ENCODE results near the gene DQX1. TPM values are rescaled to one million over a fixed set of nuclear protein-coding genes. Genes with fewer than 3 reads are reported as not detected.

The DQX1 gene
- total and polyA plus RNA-seq, 9 of the 15 experiments (the other 6 are each of a cell fraction or from before 2014, with no cell fraction given), result 0.04 to 0.38 (median 0.18) TPM; not detected in 1

GRCh38 chr2:74502720-74503505 lies 23.1 kb downstream of the DQX1 start (continued):
- TF ChIP-seq ZNF277 (CRISPR knock-in tag; IDR thresholded peaks at IDR 0.05; ENCODE audit: borderline replicate concordance) (no peak), SP2 (IDR thresholded peaks at IDR 0.05; ENCODE audit: extremely low read depth, low read depth, low read length, poor library complexity, severe bottlenecking) (no peak), STAT5B (CRISPR knock-in tag; IDR thresholded peaks at IDR 0.05) (no peak), FOXP4 (CRISPR knock-in tag; IDR thresholded peaks at IDR 0.05; ENCODE audit: borderline replicate concordance) (no peak), ZFP30 (CRISPR knock-in tag; IDR thresholded peaks at IDR 0.05; ENCODE audit: borderline replicate concordance) (no peak), CREM (IDR thresholded peaks at IDR 0.05; ENCODE audit: low read depth) (peak; percentile 29; the same call in 1 of the 2 replicates), ZNF239 (CRISPR knock-in tag; IDR thresholded peaks at IDR 0.05) (no peak), ZBED1 (IDR thresholded peaks at IDR 0.05) (no peak), BCLAF1 (IDR thresholded peaks at IDR 0.05; ENCODE audit: borderline replicate concordance in 1 of 2, control insufficient read depth in 1 of 2, low read depth in 2 of 2, low read length in 1 of 2) (no peak), IRF9 (tag; IDR thresholded peaks at IDR 0.05) (no peak), HNRNPUL1 (IDR thresholded peaks at IDR 0.05; ENCODE audit: low read length) (no peak), ZNF184 (CRISPR knock-in tag; IDR thresholded peaks at IDR 0.05) (no peak), NCOA6 (IDR thresholded peaks at IDR 0.05) (no peak), KDM2B (CRISPR knock-in tag; IDR thresholded peaks at IDR 0.05) (no peak), ZNF12 (CRISPR knock-in tag; IDR thresholded peaks at IDR 0.05) (peak; percentile 14), TAF15 (IDR thresholded peaks at IDR 0.05; ENCODE audit: low read depth, low read length) (no peak), USF2 (CRISPR knock-in tag; IDR thresholded peaks at IDR 0.05) (peak; percentile 58), CEBPG (CRISPR knock-in tag; IDR thresholded peaks at IDR 0.05) (no peak), CEBPG (tag; conservative IDR thresholded peaks at IDR 0.05 in 1 of 2, IDR thresholded peaks at IDR 0.05 in 1 of 2) (no peak)

Data from K562 (cell line).